ENCODE data around the gene SLC5A9. TPM values are rescaled to one million over a fixed set of nuclear protein-coding genes. Genes with fewer than 3 reads are reported as not detected.

SLC5A9 gene
- total RNA-seq, 4 donors from 2014 or later: 0.42 to 1.3 TPM; not detected in 2

DNA sequence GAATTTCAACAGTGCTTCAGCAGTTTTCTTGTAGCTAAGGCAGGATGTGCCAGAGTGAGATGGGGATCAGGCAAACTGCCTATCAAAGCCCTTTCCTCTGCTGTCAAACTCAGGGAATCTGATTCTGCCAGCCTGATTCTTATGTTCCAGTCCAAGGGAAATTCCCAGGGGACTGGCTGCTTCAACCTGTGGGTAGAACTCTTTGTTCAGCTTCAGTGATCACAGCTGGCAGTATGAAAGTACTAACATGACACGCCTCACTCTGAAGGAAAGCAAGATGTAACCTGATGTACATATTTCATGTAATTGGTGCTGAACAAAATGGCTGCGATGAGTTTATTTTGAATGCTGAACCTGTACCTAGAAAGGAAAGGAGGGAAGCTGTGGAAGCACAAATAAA, 40.1 kb upstream of the SLC5A9 start:
- no peak for DNase-seq (ENCODE audit: extremely low spot score)
- intact Hi-C loops (cut with DNase I): no loop called here
- 93% methylated on average over 2 of the region's 2 CpGs for WGBS
- no peaks in the 10 kb centered on the region for H3K27me3 ChIP-seq
- H3K9me3 ChIP-seq: no peaks in the 10 kb centered on the region
- no peak overlapping the region for H3K27ac ChIP-seq (replicated peaks in 1 of 4)
- no peak for TF ChIP-seq POLR2AphosphoS5 (IDR thresholded peaks at IDR 0.05)
- TF ChIP-seq, protein P1, sequence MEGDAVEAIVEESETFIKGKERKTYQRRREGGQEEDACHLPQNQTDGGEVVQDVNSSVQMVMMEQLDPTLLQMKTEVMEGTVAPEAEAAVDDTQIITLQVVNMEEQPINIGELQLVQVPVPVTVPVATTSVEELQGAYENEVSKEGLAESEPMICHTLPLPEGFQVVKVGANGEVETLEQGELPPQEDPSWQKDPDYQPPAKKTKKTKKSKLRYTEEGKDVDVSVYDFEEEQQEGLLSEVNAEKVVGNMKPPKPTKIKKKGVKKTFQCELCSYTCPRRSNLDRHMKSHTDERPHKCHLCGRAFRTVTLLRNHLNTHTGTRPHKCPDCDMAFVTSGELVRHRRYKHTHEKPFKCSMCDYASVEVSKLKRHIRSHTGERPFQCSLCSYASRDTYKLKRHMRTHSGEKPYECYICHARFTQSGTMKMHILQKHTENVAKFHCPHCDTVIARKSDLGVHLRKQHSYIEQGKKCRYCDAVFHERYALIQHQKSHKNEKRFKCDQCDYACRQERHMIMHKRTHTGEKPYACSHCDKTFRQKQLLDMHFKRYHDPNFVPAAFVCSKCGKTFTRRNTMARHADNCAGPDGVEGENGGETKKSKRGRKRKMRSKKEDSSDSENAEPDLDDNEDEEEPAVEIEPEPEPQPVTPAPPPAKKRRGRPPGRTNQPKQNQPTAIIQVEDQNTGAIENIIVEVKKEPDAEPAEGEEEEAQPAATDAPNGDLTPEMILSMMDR (IDR thresholded peaks at IDR 0.05): no peak
- TF ChIP-seq EP300 (IDR thresholded peaks at IDR 0.05): no peak
- TF ChIP-seq POLR2A (IDR thresholded peaks at IDR 0.05; ENCODE audit: low read depth): no peak
- peaks cover 0 to 19% (median 15%) of the 10 kb centered on the region in 4 donors for H3K4me1 ChIP-seq
- no peak overlapping the region for H3K4me3 ChIP-seq
- no peaks in the 10 kb centered on the region for H3K36me3 ChIP-seq

DNA sequence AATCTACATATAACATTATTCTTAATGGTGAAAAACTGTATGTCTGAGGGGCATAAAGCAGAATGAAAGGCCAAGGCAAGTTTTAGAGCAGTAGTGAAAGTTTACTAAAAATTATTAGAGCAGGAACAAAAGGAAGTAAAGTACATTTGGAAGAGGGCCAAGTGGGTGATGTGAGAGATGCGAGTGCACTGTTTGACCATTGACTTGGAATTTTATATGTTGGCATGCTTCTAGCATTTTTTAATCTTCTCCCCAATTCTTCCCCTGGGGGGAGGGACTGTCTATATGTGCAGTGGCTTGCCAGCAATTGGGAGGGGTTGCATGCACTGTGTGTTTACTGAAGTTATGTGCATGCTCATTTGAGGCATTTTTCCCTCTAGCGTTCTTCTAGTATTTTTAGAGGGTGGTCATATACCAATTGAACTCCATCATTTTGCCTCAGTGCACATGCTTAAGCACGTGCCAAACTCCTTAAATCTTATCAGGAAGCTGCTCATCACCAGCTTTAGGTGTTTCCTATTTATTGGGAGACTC, 36.1 kb upstream of the SLC5A9 start:
- no peak overlapping the region for H3K27ac ChIP-seq (replicated peaks in 1 of 4)

DNA sequence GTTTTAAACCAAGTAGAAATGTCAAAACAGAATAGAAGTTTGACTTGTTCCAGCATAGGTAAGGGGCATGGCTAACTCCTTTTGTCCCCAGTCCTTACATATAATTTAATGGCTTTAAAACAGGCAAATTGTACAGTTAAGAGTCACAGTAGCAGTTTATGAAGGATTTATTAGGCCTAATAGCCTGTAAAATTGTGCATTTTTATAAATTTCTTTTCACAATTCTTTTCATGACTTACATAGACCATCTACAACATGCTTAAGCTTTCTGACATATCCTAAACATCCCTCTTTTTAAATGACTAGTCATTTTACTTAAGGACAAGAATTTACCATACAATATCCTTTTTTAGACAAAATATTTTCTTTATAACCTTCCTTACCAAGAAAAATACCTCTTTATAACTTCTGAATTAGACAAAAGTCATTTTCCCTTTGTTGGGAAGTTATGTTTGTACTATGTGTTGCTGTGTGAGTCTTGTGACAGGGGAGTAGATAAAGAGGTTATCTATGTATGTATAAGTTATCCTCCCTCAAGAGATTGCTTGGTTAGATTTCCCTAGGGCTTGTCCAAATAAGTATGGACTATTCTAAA, 34.5 kb upstream of the SLC5A9 start:
- no peaks in the 10 kb centered on the region for H3K27me3 ChIP-seq
- H3K4me1 ChIP-seq: peaks cover 0 to 19% (median 11%) of the 10 kb centered on the region in 4 donors
- H3K4me3 ChIP-seq: no peak overlapping the region
- no peaks in the 10 kb centered on the region for H3K9me3 ChIP-seq
- no peak for DNase-seq (ENCODE audit: extremely low spot score)
- H3K27ac ChIP-seq (replicated peaks in 1 of 4): no peak overlapping the region
- intact Hi-C loops (cut with DNase I): no loop called here
- TF ChIP-seq EP300 (IDR thresholded peaks at IDR 0.05) (no peak), POLR2AphosphoS5 (IDR thresholded peaks at IDR 0.05) (no peak), POLR2A (IDR thresholded peaks at IDR 0.05; ENCODE audit: low read depth) (no peak)
- TF ChIP-seq, protein P1 (IDR thresholded peaks at IDR 0.05): no peak
- no peaks in the 10 kb centered on the region for H3K36me3 ChIP-seq

More for the DNA sequence above, 36.1 kb upstream of the SLC5A9 start:
- Histone ChIP-seq H3K4me1 (peaks cover 0 to 19% (median 16%) of the 10 kb centered on the region in 4 donors), H3K9me3 (no peaks in the 10 kb centered on the region), H3K27me3 (no peaks in the 10 kb centered on the region), H3K4me3 (no peak overlapping the region), H3K36me3 (no peaks in the 10 kb centered on the region)
- TF ChIP-seq POLR2A (IDR thresholded peaks at IDR 0.05; ENCODE audit: low read depth): no peak
- TF ChIP-seq, protein P1 (IDR thresholded peaks at IDR 0.05): no peak
- no peak for TF ChIP-seq EP300 (IDR thresholded peaks at IDR 0.05)
- no peak for TF ChIP-seq POLR2AphosphoS5 (IDR thresholded peaks at IDR 0.05)
- intact Hi-C loops (cut with DNase I): no loop called here
- no peak for DNase-seq (ENCODE audit: extremely low spot score)
- whole genome bisulfite sequencing: 47% methylated on average over 3 of the region's 3 CpGs

DNA sequence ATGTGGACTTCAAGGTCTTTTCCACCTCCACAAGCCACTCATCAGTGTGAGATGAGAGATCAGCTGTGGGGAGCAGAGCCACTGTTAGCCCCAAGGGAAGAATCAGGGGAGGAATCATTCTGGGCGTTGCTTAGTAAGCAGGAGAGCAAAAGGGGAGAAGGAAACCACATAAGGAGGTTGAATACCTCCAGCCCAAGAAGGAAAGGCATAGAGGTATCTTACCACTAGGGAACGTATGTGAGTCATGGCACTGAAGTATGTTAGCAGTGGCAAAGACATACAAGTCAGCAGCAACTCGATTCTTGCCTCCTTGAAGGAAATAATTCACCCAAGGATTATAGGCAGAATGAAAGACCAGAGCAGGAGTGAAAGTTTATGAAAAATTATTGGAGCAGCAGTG, 31.6 kb upstream of the SLC5A9 start:
- H3K9me3 ChIP-seq: no peaks in the 10 kb centered on the region
- H3K4me1 ChIP-seq: peaks cover 0 to 18% (median 12%) of the 10 kb centered on the region in 4 donors
- no peaks in the 10 kb centered on the region for H3K36me3 ChIP-seq
- intact Hi-C loops (cut with DNase I): no loop called here
- DNase-seq (ENCODE audit: extremely low spot score): no peak
- no peaks in the 10 kb centered on the region for H3K27me3 ChIP-seq
- H3K27ac ChIP-seq (replicated peaks in 1 of 4): no peak overlapping the region
- 59% methylated on average over 3 of the region's 3 CpGs for WGBS
- TF ChIP-seq, protein P1 (IDR thresholded peaks at IDR 0.05): no peak
- TF ChIP-seq POLR2A (IDR thresholded peaks at IDR 0.05; ENCODE audit: low read depth) (no peak), EP300 (IDR thresholded peaks at IDR 0.05) (no peak), POLR2AphosphoS5 (IDR thresholded peaks at IDR 0.05) (no peak)
- no peak overlapping the region for H3K4me3 ChIP-seq

All from esophagus muscularis mucosa (tissue), 4 donors.